HepG2 (cell line): ENCODE results near the gene SRSF1. TPM values are rescaled to one million over a fixed set of nuclear protein-coding genes. Genes with fewer than 3 reads are reported as not detected.

Experiments
- AGO1 ChIP-seq: fragments of 200-400 bp; formaldehyde crosslinking; IDR thresholded peaks from 2 replicates; pipeline ENCODE4 v1.6.1; 2017; ENCODE audit warnings: mild to moderate bottlenecking, low read depth, low read length, moderate library complexity; ENCODE audit not compliant: poor library complexity, severe bottlenecking
- AHR ChIP-seq: IDR thresholded peaks from 2 replicates; pipeline ENCODE4 v1.6.1; 2018; ENCODE audit warnings: missing genetic modification reagents, missing compliant biosample characterization
- ATF1 ChIP-seq: IDR thresholded peaks from 2 replicates; pipeline ENCODE4 v1.6.1; 2016; ENCODE audit warnings: mild to moderate bottlenecking, control low read depth
- CHD4 ChIP-seq: fragments of 200-600 bp; sonication (generic); IDR thresholded peaks from 2 replicates; pipeline ENCODE4 v1.7.0; 2017; ENCODE audit warnings: mild to moderate bottlenecking, low read length, borderline replicate concordance
- ELF3 ChIP-seq: IDR thresholded peaks from 2 replicates; pipeline ENCODE4 v1.6.1; 2016; ENCODE audit warnings: missing genetic modification reagents, missing compliant biosample characterization
- ELF4 ChIP-seq: sonication (generic); formaldehyde crosslinking; IDR thresholded peaks from 2 replicates; pipeline ENCODE4 v1.5.0; 2020; ENCODE audit warnings: missing genetic modification reagents, mild to moderate bottlenecking, moderate library complexity, borderline replicate concordance
- HMG20A ChIP-seq: IDR thresholded peaks from 2 replicates; pipeline ENCODE4 v1.6.1; 2016; ENCODE audit warnings: borderline replicate concordance
- HNF4G ChIP-seq, 2 experiments: sonication (generic) in 1 of 2; formaldehyde crosslinking in 1 of 2; IDR thresholded peaks; 2 replicates each; pipeline versions ENCODE4 v1.4.0 to v1.6.1; 2011 to 2020; ENCODE audit warnings: borderline replicate concordance in 2 of 2, low read depth in 2 of 2, mild to moderate bottlenecking in 2 of 2, low read length in 1 of 2, missing genetic modification reagents in 1 of 2, moderate library complexity in 1 of 2
- KLF11 ChIP-seq: IDR thresholded peaks from 2 replicates; pipeline ENCODE4 v1.6.1; 2016; ENCODE audit warnings: missing compliant biosample characterization
- MTF2 ChIP-seq: sonication (generic); formaldehyde crosslinking; IDR thresholded peaks from 2 replicates; pipeline ENCODE4 v1.5.0; 2020; ENCODE audit warnings: missing genetic modification reagents, borderline replicate concordance
- PAX8 ChIP-seq: sonication (generic); formaldehyde crosslinking; IDR thresholded peaks from 2 replicates; pipeline ENCODE4 v1.8.0; 2022; ENCODE audit warnings: mild to moderate bottlenecking, missing genetic modification reagents, borderline replicate concordance
- POLR2A ChIP-seq, 2 experiments: IDR thresholded peaks; 2 replicates each; pipeline ENCODE4 v1.6.1; 2011; ENCODE audit warnings: low read depth in 2 of 2, low read length in 2 of 2, mild to moderate bottlenecking in 1 of 2, moderate library complexity in 1 of 2; ENCODE audit not compliant: insufficient read depth in 1 of 2
- POLR2AphosphoS5 ChIP-seq: IDR thresholded peaks from 2 replicates; pipeline ENCODE4 v1.6.1; 2012; ENCODE audit warnings: low read depth, low read length
- SAP130 ChIP-seq: IDR thresholded peaks from 2 replicates; pipeline ENCODE4 v1.6.1; 2016; ENCODE audit warnings: low read depth
- SIX4 ChIP-seq: sonication (generic); formaldehyde crosslinking; IDR thresholded peaks from 2 replicates; pipeline ENCODE4 v1.4.0; 2020; ENCODE audit warnings: missing genetic modification reagents
- TCF7 ChIP-seq: sonication (generic); IDR thresholded peaks from 2 replicates; pipeline ENCODE4 v1.6.1; 2016; ENCODE audit warnings: antibody characterized with exemption, low read depth
- TGIF2 ChIP-seq: IDR thresholded peaks from 2 replicates; pipeline ENCODE4 v1.6.1; 2016; ENCODE audit warnings: control low read depth, missing compliant biosample characterization
- ZEB1 ChIP-seq: IDR thresholded peaks from 2 replicates; pipeline ENCODE4 v1.6.1; 2012; ENCODE audit warnings: mild to moderate bottlenecking, low read depth, inconsistent platforms; ENCODE audit not compliant: insufficient replicate concordance
- ZNF121 ChIP-seq: sonication (generic); formaldehyde crosslinking; IDR thresholded peaks from 2 replicates; pipeline ENCODE4 v1.5.0; 2020; ENCODE audit warnings: mild to moderate bottlenecking, missing genetic modification reagents
- ZNF225 ChIP-seq: sonication (generic); formaldehyde crosslinking; IDR thresholded peaks from 2 replicates; pipeline ENCODE4 v1.4.0; 2020; ENCODE audit warnings: mild to moderate bottlenecking, missing genetic modification reagents
- ZNF329 ChIP-seq: sonication (generic); formaldehyde crosslinking; IDR thresholded peaks from 2 replicates; pipeline ENCODE4 v1.9.0; 2021; ENCODE audit warnings: low read depth, mild to moderate bottlenecking, missing genetic modification reagents
- ZNF614 ChIP-seq: IDR thresholded peaks from 2 replicates; pipeline ENCODE4 v1.6.1; 2018; ENCODE audit warnings: missing biosample characterization, missing genetic modification reagents, inconsistent platforms, borderline replicate concordance
- ZNF788 ChIP-seq: sonication (generic); formaldehyde crosslinking; IDR thresholded peaks from 2 replicates; pipeline ENCODE4 v1.5.0; 2020; ENCODE audit warnings: mild to moderate bottlenecking, missing genetic modification reagents, borderline replicate concordance
- ZSCAN29 ChIP-seq: sonication (generic); formaldehyde crosslinking; conservative IDR thresholded peaks from 2 replicates; pipeline ENCODE4 v1.4.0; 2020; ENCODE audit warnings: mild to moderate bottlenecking, missing genetic modification reagents
- polyA plus RNA-seq, 8 experiments: library from polyadenylated mRNA; depleted of rRNA in 3 of 8; stranded (reverse) in 7 of 8; unstranded in 1 of 8; fragments of >200 nt; fragmentation: Illumina TruSeq in 4 of 8; extraction: Trizol in 4 of 8; gene quantifications; 2 replicates each; pipeline versions ENCODE4 v1.2.1 to v1.2.3, GENCODE V29; 2011 to 2016; ENCODE audit warnings: low read depth in 4 of 8, missing spikeins in 1 of 8, mixed read lengths in 1 of 8; ENCODE audit not compliant: insufficient read depth in 1 of 8
- total RNA-seq, 5 experiments: library from RNA; depleted of rRNA; stranded (reverse); fragments of >200 nt; fragmentation: Illumina TruSeq; extraction: Trizol; gene quantifications; 2 replicates each; pipeline ENCODE4 v1.2.3, GENCODE V29; 2016; ENCODE audit warnings: low read depth in 1 of 5
- TF ChIP-seq, protein P1 (sequence below): IDR thresholded peaks from 2 replicates; pipeline ENCODE4 v1.6.1; 2018; ENCODE audit warnings: missing genetic modification reagents, mild to moderate bottlenecking, missing compliant biosample characterization
- TF ChIP-seq, protein P2 (sequence below): IDR thresholded peaks from 2 replicates; pipeline ENCODE4 v1.6.1; 2016; ENCODE audit warnings: missing compliant biosample characterization, missing genetic modification reagents, borderline replicate concordance
- TF ChIP-seq, protein P3 (sequence below): sonication (generic); formaldehyde crosslinking; IDR thresholded peaks from 2 replicates; pipeline ENCODE4 v1.5.0; 2020; ENCODE audit warnings: mild to moderate bottlenecking, missing genetic modification reagents, moderate library complexity

Gene SRSF1
- total and polyA plus RNA-seq, 2 of the 13 experiments (the other 11 are each of a cell fraction or from before 2014, with no cell fraction given), result 142 to 445 TPM

DNA sequence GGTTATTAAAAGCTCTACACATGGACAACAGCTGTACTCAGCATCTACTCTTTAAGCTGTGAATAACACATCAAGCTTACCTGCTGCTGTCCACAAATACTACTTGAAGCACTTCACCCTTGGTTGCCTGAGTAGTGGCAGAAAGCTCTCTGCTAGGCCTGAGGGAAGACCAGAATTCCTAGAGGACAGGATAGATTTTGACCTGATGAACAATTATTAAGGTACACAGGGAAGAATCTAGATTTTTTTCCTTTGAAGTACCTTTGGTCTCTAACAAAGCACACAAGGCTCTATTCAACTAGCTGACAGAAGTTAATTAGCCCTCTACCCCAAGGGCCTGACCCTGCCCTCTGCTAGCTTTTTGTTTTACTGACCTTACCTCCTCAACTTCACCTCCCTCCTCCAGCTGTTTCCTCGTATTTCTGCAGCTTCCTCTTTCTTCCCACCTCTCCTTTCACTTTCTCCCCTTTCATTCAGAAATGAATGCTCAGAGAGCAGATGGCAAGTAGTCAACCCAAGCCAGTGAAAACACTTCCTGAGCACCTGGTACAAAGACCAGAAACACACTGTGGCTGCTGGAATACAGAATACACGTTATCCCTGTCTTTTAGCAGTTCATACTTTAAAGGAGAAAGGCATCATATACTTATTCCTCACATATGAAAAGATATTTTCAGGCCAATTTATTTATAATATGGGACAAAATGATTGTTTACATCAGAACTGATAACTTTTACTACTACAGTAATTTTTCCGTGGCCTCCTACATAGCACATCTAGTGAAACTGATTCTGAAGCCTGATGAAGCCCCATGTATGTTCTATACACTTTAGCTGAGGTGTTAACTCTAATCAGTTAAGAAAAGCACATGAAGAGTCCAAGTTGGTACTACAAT, 13.3 kb downstream of the SRSF1 start (continued):
- TF ChIP-seq POLR2AphosphoS5 (peak; percentile 47; the same call in 1 of the 2 replicates), AGO1 (no peak), ZNF329 (CRISPR knock-in tag) (no peak), ZNF788 (CRISPR knock-in tag) (no peak), TCF7 (peak; percentile 65), ZEB1 (no peak), PAX8 (CRISPR knock-in tag) (no peak), SAP130 (CRISPR knock-in tag) (peak; percentile 66), TGIF2 (CRISPR knock-in tag) (peak; percentile 45; the same call in 1 of the 2 replicates), HNF4G (IDR thresholded peaks at IDR 0.05; ENCODE audit: borderline replicate concordance, low read depth, low read length) (peak; percentile 46; the same call in 1 of the 2 replicates), HNF4G (CRISPR knock-in tag; IDR thresholded peaks at IDR 0.05; ENCODE audit: borderline replicate concordance, low read depth) (no peak), ZSCAN29 (CRISPR knock-in tag) (peak; percentile 46; the same call in 1 of the 2 replicates), ZNF614 (CRISPR knock-in tag) (no peak; the same call in 1 of the 2 replicates), ATF1 (CRISPR knock-in tag) (0 out of 2 replicates have a peak, but pooled peaks have one; percentile 29), ELF4 (CRISPR knock-in tag) (0 out of 2 replicates have a peak, but pooled peaks have one; percentile 59), POLR2A (IDR thresholded peaks at IDR 0.05; ENCODE audit: insufficient read depth in 1 of 2, low read depth in 2 of 2, low read length in 2 of 2) (peak; percentile 36 to 38; a peak in 2 of 4 replicates), AHR (no peak), ZNF121 (CRISPR knock-in tag) (peak; percentile 7; the same call in 1 of the 2 replicates), SIX4 (CRISPR knock-in tag) (0 out of 2 replicates have a peak, but pooled peaks have one; percentile 13), KLF11 (CRISPR knock-in tag) (no peak), MTF2 (CRISPR knock-in tag) (no peak), HMG20A (CRISPR knock-in tag) (0 out of 2 replicates have a peak, but pooled peaks have one; percentile 19), ZNF225 (CRISPR knock-in tag) (no peak), ELF3 (peak; percentile 70; the same call in 1 of the 2 replicates), CHD4 (no peak)
- TF ChIP-seq, protein P1, sequence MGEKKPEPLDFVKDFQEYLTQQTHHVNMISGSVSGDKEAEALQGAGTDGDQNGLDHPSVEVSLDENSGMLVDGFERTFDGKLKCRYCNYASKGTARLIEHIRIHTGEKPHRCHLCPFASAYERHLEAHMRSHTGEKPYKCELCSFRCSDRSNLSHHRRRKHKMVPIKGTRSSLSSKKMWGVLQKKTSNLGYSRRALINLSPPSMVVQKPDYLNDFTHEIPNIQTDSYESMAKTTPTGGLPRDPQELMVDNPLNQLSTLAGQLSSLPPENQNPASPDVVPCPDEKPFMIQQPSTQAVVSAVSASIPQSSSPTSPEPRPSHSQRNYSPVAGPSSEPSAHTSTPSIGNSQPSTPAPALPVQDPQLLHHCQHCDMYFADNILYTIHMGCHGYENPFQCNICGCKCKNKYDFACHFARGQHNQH (CRISPR knock-in tag), result no peak
- TF ChIP-seq, protein P2, sequence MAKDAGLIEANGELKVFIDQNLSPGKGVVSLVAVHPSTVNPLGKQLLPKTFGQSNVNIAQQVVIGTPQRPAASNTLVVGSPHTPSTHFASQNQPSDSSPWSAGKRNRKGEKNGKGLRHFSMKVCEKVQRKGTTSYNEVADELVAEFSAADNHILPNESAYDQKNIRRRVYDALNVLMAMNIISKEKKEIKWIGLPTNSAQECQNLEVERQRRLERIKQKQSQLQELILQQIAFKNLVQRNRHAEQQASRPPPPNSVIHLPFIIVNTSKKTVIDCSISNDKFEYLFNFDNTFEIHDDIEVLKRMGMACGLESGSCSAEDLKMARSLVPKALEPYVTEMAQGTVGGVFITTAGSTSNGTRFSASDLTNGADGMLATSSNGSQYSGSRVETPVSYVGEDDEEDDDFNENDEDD, result 0 out of 2 replicates have a peak, but pooled peaks have one; percentile 20
- TF ChIP-seq, protein P3, sequence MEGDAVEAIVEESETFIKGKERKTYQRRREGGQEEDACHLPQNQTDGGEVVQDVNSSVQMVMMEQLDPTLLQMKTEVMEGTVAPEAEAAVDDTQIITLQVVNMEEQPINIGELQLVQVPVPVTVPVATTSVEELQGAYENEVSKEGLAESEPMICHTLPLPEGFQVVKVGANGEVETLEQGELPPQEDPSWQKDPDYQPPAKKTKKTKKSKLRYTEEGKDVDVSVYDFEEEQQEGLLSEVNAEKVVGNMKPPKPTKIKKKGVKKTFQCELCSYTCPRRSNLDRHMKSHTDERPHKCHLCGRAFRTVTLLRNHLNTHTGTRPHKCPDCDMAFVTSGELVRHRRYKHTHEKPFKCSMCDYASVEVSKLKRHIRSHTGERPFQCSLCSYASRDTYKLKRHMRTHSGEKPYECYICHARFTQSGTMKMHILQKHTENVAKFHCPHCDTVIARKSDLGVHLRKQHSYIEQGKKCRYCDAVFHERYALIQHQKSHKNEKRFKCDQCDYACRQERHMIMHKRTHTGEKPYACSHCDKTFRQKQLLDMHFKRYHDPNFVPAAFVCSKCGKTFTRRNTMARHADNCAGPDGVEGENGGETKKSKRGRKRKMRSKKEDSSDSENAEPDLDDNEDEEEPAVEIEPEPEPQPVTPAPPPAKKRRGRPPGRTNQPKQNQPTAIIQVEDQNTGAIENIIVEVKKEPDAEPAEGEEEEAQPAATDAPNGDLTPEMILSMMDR, result no peak
